ENCODE results near the gene NOTUM.

NOTUM gene

DNA sequence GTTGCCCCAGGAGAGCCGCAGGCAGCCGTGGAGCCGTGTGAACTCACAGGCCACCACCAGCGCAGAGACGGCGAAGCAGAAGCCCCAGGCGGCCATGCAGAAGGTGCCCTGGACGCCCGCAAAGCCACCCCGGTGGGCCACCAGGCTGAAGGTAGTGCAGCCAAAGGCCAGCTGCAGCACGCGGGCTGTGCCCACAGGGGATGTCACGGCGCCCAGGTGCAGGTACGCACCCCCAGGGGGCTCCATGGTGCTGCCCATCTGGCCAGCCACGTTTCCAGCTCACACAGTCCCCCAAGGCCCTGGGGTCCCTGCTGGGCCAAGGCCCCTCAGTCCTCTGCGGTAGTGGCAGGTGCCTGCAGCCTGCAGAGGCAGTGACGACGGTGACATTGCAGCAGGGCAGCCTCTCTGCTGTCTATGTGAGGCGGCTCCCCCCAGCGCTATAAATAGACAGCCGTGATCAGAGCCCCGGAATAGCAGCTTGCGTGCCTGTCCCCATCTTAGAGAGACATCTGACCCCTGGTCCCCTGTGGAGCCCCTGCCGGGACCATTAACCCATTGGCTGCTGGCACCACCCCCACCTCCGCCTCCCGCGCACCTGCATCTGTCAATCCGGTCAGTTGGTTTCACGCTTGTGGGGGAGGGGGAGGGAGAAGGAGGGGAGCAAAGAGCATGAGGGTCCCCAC lies 19.4 kb downstream of the NOTUM start:
- TF ChIP-seq FOXM1 (IDR thresholded peaks at IDR 0.05; ENCODE audit: borderline replicate concordance) (no peak), CTBP1 (IDR thresholded peaks at IDR 0.05; ENCODE audit: borderline replicate concordance) (no peak), HDGF (IDR thresholded peaks at IDR 0.05; ENCODE audit: borderline replicate concordance) (peak; percentile 4; the same call in 1 of the 2 replicates)
- TF ChIP-seq, protein P1, sequence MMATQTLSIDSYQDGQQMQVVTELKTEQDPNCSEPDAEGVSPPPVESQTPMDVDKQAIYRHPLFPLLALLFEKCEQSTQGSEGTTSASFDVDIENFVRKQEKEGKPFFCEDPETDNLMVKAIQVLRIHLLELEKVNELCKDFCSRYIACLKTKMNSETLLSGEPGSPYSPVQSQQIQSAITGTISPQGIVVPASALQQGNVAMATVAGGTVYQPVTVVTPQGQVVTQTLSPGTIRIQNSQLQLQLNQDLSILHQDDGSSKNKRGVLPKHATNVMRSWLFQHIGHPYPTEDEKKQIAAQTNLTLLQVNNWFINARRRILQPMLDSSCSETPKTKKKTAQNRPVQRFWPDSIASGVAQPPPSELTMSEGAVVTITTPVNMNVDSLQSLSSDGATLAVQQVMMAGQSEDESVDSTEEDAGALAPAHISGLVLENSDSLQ (IDR thresholded peaks at IDR 0.05) = no peak
- ChIA-PET CTCF (no interaction called here), POLR2A (interaction anchor here (0.8 to 3.3 kb wide), 2 partner anchors 10 to 15 kb away, joined by 3 to 13 read pairs; no protein-coding TSS in a partner anchor)
- no peak for DNase-seq (ENCODE audit: extremely low spot score)

DNA sequence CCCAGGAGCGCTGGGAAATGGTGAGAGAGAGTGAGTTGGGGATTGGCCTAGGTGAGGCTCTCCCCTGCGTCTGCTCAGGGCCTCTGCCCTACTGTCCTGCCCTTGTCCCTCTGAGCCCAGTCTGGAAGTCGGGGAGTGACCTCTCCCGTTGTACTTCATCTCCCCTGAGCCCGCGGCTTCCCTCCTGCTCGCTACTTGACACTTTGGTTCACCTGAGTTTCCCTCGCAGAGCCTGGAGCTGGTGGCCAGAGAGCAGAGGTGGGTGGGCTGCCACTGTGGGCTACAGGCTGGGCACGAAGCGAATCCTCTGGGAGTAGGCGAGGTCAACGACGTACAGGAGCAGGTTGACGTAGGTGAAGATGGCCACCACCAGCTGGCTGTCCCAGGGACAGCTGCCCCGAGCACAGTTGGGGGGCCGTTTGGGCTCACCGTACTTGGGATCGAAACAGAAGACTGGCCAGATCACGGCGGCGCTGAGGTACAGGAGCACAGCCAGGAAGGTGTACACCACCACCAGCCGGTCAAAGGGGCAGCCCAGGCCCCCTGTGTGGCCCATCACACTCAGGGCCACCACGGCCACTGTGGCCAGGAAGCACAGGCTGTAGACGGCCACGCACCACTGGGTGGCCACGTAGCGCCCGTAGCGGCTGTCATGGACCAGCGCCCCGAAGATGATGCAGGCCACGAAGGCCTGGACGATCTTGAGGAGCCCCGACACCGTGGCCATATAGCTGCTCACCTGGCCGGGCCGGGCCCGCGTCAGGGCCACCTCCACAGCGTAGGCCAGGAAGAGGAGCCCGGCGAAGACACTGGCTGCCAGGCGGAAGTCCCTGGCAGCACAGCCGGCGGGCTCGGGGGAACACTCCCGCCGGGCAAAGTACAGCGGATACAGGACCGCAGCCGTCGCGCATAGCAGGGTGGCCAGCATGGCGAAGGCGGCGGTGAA lies 20.2 kb downstream of the NOTUM start:
- ChIA-PET POLR2A (interaction anchor here (0.8 to 1.2 kb wide), 2 partner anchors 10 to 14 kb away, joined by 3 to 5 read pairs; no protein-coding TSS in a partner anchor), CTCF (no interaction called here)
- no peak for DNase-seq (ENCODE audit: extremely low spot score)
- TF ChIP-seq, protein P1 (IDR thresholded peaks at IDR 0.05) = no peak
- TF ChIP-seq NFRKB (IDR thresholded peaks at IDR 0.05) = no peak
- TF ChIP-seq ARNT (IDR thresholded peaks at IDR 0.05) = no peak
- TF ChIP-seq FOXK2 (IDR thresholded peaks at IDR 0.05) = no peak
- TF ChIP-seq L3MBTL2 (conservative IDR thresholded peaks at IDR 0.05) = no peak
- no peak for TF ChIP-seq SUZ12 (IDR thresholded peaks at IDR 0.05)
- TF ChIP-seq SP1 (IDR thresholded peaks at IDR 0.05) = no peak
- TF ChIP-seq FOXM1 (IDR thresholded peaks at IDR 0.05; ENCODE audit: borderline replicate concordance) = no peak
- no peak for TF ChIP-seq BHLHE40 (IDR thresholded peaks at IDR 0.05; ENCODE audit: borderline replicate concordance)
- TF ChIP-seq TARDBP (IDR thresholded peaks at IDR 0.05) = no peak

DNA sequence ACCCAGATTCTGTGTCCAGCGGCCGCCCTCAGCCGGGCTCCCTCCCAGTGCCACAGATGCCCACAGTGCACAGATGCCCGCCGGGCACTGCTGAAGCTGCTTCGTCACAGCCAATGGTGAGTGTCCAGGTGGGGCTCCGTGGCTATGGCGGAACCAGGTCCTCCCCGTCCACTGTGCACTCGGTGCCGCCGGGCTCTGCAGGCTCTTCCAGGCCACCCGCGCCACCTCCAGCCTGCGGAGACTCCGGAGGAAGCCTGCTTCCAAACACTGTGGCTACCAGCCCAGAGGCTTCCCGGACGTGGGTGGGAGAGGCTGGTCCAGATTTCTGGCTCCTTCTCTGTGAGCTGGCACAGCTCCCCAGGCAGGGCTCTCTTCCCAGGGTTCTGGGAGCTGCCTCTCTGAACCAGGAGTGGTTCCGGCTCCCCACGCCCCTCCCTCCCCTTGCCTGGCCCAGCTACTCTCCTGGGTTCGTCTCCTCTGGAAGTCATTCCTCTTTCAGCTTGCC lies 21.1 kb downstream of the NOTUM start:
- TF ChIP-seq CTBP1 (IDR thresholded peaks at IDR 0.05; ENCODE audit: borderline replicate concordance) (no peak), LEF1 (IDR thresholded peaks at IDR 0.05; ENCODE audit: borderline replicate concordance) (no peak), ELF4 (IDR thresholded peaks at IDR 0.05) (no peak), NFRKB (IDR thresholded peaks at IDR 0.05) (no peak), SP1 (IDR thresholded peaks at IDR 0.05) (no peak), FOXA1 (IDR thresholded peaks at IDR 0.05) (no peak), L3MBTL2 (conservative IDR thresholded peaks at IDR 0.05) (no peak), FOXM1 (IDR thresholded peaks at IDR 0.05; ENCODE audit: borderline replicate concordance) (no peak), BHLHE40 (IDR thresholded peaks at IDR 0.05; ENCODE audit: borderline replicate concordance) (no peak), TARDBP (IDR thresholded peaks at IDR 0.05) (no peak)
- ChIA-PET POLR2A (interaction anchor here (1.2 kb wide), 1 partner anchor 9 kb away, joined by 5 read pairs; no protein-coding TSS in a partner anchor), CTCF (no interaction called here)
- no peak for DNase-seq (ENCODE audit: extremely low spot score)

DNA sequence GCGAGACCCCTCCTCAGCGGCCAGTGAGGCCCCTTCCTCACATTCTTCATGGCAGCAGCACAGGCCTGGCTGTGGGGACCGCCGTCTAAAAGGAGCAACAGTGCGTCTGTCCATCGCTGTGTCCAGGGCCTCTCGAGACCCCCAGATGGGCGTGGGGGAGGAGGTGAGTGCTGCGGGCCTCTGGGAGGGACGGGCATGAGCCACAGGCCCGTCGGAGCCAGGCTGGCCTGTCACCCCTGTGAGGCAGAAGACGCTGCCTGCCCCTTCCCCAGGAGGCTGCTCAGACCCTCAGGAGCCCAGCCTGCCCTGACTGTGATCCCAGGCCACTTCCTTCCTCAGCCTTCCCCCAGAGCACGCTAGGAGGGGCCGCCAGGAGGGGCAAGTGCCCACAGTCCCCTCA lies 21.8 kb downstream of the NOTUM start:
- TF ChIP-seq FOXA1 (IDR thresholded peaks at IDR 0.05) (no peak), ELF4 (IDR thresholded peaks at IDR 0.05) (no peak), SP1 (IDR thresholded peaks at IDR 0.05) (no peak)
- DNase-seq (ENCODE audit: extremely low spot score) = no peak
- POLR2A ChIA-PET = interaction anchor here (1.0 to 1.4 kb wide), 2 partner anchors 14 to 72 kb away, joined by 3 read pairs; no protein-coding TSS in a partner anchor
- CTCF ChIA-PET = interaction anchor here (1.1 kb wide), 1 partner anchor 98 kb away, joined by 3 read pairs; the partner anchor contains the start of gene DCXR

DNA sequence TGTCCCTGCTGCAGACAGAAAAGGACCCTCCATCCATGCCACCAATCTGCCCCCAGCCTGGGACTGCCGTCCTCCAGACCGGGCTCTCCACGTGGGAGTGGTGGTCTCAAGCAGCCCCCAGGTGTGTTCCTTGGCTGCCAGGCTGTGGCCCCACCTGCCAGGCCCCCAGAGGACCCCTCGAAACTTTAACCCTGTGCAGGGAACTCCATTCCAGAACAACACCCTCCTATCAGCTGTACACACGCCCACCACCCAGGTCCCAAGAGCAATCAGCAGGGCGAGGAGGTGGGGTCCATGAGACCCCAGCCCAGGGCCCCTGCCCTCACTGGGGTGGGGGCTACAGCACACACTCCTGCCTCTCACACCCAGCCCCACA lies 25.3 kb downstream of the NOTUM start:
- CTCF ChIA-PET = no interaction called here
- POLR2A ChIA-PET = interaction anchor here (0.9 to 4.4 kb wide), 6 partner anchors 8 to 270 kb away, joined by 4 to 37 read pairs (median 7); partner anchors contain the start of gene MAFG
- DNase-seq (ENCODE audit: extremely low spot score) = no peak
- TF ChIP-seq SUZ12 (IDR thresholded peaks at IDR 0.05) (no peak), HDGF (IDR thresholded peaks at IDR 0.05; ENCODE audit: borderline replicate concordance) (no peak), L3MBTL2 (conservative IDR thresholded peaks at IDR 0.05) (no peak), SP1 (IDR thresholded peaks at IDR 0.05) (no peak), FOXA1 (IDR thresholded peaks at IDR 0.05) (no peak), FOXK2 (IDR thresholded peaks at IDR 0.05) (no peak), ZNF384 (IDR thresholded peaks at IDR 0.05) (no peak), LEF1 (IDR thresholded peaks at IDR 0.05; ENCODE audit: borderline replicate concordance) (no peak), ARNT (IDR thresholded peaks at IDR 0.05) (no peak), NFRKB (IDR thresholded peaks at IDR 0.05) (no peak), BHLHE40 (IDR thresholded peaks at IDR 0.05; ENCODE audit: borderline replicate concordance) (no peak), FOXM1 (IDR thresholded peaks at IDR 0.05; ENCODE audit: borderline replicate concordance) (no peak), ELF4 (IDR thresholded peaks at IDR 0.05) (no peak), TARDBP (IDR thresholded peaks at IDR 0.05) (no peak), CTBP1 (IDR thresholded peaks at IDR 0.05; ENCODE audit: borderline replicate concordance) (no peak)
- TF ChIP-seq, protein P1 (IDR thresholded peaks at IDR 0.05) = no peak
